Glomerular visceral epithelial cell (primary cell): Measurements from ENCODE around the gene ZDHHC7.
"Not testable (repeated sequence)": the region's sequence is repeated elsewhere in the genome, so short reads cannot be mapped to it uniquely, and the experiment has no call there.

Source experiments
- DNase-seq: peaks from one replicate; pipeline ENCODE4 v3.0.0-alpha.2; 2016; ENCODE audit errors: extremely low spot score

Gene ZDHHC7

GRCh38 chr16:84938616-84939015 lies 72.7 kb downstream of the ZDHHC7 start:
- not testable (repeated sequence) for DNase-seq

GRCh38 chr16:84937196-84938005 lies 73.9 kb downstream of the ZDHHC7 start:
- no peak for DNase-seq

GRCh38 chr16:84933774-84934631 lies 77.3 kb downstream of the ZDHHC7 start:
- DNase-seq, result no peak

GRCh38 chr16:84932681-84933080 lies 78.7 kb downstream of the ZDHHC7 start:
- no peak for DNase-seq

- DNase-seq, result no peak
These were observed 79.8 kb downstream of the ZDHHC7 start for GRCh38 chr16:84931506-84931905.

GRCh38 chr16:84931107-84931494 lies 80.2 kb downstream of the ZDHHC7 start:
- no peak for DNase-seq

- DNase-seq, result no peak
These were observed 80.8 kb downstream of the ZDHHC7 start for GRCh38 chr16:84930298-84931106.

- DNase-seq, result no peak
These were observed 81.7 kb downstream of the ZDHHC7 start for GRCh38 chr16:84929421-84930297.

GRCh38 chr16:84928679-84929420 lies 82.5 kb downstream of the ZDHHC7 start:
- DNase-seq, result no peak

- DNase-seq, result no peak
These were observed 83.4 kb downstream of the ZDHHC7 start for GRCh38 chr16:84927621-84928591.

- DNase-seq, result no peak
These were observed 84.9 kb downstream of the ZDHHC7 start for GRCh38 chr16:84926462-84926861.

GRCh38 chr16:84925773-84926372 lies 85.5 kb downstream of the ZDHHC7 start:
- DNase-seq, result no peak

GRCh38 chr16:84925092-84925772 lies 86.1 kb downstream of the ZDHHC7 start:
- peak; percentile 36 for DNase-seq

- DNase-seq, result no peak
These were observed 86.8 kb downstream of the ZDHHC7 start for GRCh38 chr16:84924331-84925091.
